Inferior parietal cortex (tissue), 1 donor: Measurements from ENCODE around the gene HOXD13.

ENCODE experiments used
- DNase-seq: peaks from one replicate; pipeline ENCODE4 v3.0.0-alpha.2; 2016; ENCODE audit errors: extremely low spot score

The HOXD13 gene

DNA sequence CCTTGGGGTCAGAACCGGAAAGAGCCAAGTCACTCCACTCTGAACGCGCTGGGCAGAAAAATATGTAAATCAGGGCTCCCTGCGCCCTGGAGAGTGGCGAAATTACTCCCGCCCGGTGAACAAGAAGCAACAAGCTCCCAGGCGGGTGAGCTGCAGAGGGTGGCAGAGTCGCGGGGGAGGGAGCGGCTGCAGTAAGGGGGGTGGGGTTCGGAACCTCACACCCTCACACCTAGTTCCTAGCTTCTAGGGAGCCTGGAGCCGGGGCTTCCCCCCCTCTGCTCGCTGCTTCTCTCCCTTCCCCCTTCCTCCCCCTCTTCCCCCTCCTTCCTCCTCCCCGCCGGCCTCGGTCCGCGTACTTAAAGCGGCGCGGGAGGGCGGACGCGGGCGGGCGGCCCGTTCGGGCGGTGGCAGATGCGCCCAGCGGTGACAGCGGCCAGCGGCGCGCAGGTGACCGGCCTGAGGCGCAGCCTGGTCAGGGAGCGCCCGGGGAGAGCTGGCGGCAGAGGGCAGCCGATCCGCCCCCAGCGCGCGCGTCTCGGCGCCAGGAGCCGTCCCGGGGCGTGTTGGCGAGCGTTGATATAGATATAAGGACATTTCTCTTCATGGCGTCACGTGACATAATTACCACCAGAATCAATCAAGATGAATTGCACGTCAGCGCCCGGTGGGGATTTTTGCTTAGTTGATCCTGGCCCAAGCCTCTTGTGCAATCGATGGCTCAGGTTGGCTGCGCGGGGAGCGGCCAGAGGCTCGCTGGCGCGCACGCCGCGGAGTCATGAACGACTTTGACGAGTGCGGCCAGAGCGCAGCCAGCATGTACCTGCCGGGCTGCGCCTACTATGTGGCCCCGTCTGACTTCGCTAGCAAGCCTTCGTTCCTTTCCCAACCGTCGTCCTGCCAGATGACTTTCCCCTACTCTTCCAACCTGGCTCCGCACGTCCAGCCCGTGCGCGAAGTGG is 14.3 kb downstream of the HOXD13 start, which contains the start of gene HOXD11:
TSS of gene HOXD11 (plus strand) at position 700 of the 959 bp plus-strand sequence. CDS start at position 776, 76 bp downstream.
- no peak for DNase-seq

DNA sequence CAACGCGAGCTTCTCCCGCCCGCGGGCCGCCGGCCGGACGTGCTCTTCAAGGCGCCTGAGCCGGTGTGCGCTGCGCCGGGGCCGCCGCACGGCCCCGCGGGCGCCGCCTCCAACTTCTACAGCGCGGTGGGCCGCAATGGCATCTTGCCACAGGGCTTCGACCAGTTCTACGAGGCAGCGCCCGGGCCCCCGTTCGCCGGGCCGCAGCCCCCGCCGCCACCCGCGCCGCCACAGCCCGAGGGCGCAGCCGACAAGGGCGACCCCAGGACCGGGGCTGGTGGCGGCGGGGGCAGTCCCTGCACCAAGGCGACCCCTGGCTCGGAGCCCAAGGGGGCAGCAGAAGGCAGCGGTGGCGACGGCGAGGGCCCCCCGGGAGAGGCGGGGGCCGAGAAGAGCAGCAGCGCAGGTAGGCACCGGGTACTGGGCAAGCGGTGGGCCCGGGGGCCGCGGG is 15.2 kb downstream of the HOXD13 start:
- no peak for DNase-seq

DNA sequence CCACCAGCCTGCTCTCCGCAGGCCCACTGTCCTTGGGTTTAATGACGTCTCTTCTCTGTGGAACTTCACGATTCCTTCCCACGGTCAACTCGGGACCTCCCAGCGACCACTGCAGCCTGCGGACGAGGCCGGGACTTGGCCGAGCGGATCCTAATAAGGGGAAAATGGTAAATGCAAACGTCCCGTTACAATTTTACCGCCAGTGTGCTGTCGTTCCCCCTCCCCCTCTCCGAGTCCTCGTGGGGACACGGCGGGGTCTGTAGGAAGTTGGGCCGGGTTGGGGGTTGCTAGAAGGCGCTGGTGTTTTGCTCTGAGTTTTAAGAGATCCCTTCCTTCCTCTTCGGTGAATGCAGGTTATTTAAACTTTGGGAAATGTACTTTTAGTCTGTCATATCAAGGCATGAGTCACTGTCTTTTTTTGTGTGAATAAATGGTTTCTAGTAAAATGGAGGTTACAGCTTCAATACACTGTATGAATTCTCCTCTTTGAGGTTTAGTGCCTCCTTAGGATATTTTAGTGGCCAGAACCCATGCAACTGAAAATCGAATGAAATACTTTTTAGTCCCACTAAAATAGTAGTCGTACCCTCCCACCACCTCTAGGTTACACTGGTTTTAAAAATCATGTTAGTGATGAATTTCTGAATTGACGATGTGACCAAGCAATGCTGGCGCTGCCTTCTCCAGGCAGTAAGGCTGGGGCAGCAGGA is 16.8 kb downstream of the HOXD13 start:
- no peak for DNase-seq

DNA sequence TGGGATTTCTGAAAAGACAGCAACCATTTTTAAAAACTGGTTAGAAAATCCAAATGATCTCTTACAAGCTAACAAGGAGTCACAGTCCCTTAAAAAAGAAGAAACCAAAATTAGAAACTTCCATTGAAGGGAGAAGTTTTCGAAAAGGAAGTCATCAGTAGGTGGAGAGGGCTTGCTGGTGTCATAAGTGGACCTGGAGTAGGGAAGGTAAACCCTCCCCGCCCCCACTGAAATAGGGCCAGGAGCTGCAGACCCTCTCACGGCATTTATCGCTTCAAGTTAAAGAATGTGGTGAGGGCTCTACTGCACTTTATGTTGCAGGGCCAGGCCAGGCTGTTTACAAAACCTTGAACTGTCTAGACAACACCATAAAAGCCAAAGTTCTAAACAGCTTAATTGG is 17.4 kb downstream of the HOXD13 start:
- DNase-seq: no peak

DNA sequence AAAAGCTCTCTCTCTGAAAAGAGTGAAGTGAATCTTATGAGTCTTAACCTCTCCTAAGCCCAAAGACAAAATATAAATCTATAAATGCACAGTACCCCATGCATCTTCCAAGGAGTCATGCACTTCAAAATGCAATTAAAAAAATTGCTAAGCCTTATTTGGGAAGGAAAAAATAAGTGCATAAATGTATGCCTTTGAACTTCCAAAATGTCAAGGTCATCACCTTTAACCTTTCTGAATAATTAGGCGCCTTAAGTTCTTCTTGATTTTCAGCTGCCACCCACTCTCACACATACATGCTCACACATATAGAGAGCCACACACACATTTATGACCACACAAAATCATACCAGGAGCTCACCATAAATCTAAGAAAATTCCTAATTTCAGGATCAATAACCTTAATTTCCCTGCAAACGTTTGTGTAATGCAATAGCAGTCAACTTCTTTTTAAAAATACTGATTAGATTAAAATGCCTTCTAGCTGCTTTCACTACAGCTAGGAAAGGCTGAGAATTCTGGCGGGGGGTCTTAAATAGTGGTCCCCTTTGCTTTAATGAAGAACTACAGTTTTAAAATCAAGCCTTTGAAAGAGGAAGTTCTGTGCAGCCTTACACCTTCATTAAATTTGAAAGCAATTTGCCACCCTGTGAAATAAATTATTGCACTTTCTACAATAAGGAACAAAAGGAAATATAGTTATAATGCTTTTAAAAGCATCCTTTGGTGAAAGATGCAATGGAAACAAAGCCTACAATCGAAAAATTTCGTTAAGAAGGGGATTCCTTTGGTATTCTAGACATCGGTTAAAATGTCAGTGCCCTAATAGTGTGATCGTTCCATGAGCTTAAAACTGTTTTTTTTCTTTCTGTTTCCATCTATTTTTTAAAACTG is 18.1 kb downstream of the HOXD13 start:
- DNase-seq: no peak

DNA sequence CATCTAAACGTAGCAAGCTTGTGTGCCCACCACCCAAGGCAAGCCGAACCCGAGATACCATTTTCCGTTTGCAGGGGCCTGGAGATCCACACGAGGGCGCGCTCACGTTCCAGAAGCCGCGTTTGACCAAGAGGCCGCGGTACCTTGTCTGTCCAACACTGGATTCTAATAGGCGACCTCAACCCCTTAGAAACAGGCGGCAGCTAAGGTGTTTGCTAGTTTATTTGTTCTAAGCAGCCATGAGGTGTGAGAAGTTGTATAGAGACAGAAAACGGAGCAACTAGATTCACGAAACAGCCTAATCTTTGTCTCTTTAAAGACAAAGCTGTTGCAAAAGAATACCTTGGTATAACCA is 18.8 kb downstream of the HOXD13 start:
- DNase-seq: no peak

DNA sequence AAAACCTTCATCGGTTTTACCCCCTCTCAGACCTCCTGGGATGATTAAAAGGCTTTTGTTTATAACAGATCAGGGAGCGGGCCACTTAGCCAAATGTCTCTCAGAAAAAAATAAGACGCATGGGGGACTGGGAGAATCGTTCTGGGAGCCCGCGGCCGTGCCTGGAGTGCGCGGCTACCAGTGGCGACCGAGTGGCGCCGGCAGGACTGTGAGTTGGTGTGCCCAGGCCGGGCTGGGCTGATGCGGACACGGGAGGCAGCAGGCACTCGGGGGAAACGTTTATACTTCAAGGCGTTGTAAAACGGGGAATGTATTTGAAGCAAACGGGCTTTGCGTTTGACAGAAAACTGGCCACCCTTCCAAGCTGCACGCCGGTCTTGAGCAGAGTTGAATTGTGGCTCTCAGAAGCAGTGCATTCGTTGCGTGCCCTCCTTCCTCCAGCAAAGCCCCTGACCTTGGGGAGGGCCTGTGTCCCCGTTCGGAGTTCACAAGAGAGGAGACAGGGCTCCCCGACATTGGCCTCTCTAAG is 19.4 kb downstream of the HOXD13 start:
- DNase-seq: no peak

DNA sequence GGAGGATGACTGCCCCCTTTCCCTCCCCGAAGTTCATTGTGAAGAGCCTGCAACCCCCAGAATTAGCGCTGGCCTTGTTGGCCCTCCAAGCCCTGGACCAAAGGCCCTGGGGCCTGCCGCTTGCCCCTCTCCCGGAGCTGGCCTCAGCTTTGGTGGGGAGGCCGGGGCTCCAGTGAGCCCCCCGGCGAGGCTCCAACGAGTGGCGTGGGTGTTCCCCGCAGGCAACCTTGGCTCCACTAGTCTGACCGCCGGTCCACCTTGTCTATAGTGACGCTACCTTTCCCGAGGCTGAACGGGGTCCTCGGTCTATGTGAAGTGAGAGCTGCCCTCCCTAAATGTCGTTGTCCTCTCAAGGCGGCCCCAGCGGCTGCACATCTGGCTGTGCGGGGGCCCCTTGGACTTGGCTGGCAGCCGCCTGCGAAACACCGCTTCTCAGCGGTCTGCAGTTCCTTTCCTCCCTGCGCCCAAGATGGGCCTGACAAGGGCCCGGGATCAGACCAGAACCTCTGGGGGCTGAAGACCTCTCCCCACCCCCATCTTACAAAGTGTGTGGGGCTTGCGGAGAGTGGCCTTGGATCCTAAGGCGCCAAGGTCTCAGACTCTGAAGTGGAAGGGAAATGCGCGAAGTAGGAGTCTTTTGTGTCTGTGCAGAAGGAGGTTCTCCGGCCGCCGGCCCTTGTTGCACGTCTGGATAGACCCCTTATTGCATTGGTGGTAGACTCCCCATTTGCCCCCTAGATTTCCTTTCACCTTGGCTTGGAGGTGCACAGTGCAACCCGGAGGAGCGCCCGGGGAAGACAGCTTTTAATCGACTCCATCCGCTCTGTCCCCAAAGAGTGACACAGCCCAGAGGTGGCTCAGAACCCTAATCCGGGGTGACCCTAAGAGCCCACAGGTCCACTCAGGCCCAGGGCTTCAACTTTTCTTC is 20.1 kb downstream of the HOXD13 start:
- DNase-seq: no peak

DNA sequence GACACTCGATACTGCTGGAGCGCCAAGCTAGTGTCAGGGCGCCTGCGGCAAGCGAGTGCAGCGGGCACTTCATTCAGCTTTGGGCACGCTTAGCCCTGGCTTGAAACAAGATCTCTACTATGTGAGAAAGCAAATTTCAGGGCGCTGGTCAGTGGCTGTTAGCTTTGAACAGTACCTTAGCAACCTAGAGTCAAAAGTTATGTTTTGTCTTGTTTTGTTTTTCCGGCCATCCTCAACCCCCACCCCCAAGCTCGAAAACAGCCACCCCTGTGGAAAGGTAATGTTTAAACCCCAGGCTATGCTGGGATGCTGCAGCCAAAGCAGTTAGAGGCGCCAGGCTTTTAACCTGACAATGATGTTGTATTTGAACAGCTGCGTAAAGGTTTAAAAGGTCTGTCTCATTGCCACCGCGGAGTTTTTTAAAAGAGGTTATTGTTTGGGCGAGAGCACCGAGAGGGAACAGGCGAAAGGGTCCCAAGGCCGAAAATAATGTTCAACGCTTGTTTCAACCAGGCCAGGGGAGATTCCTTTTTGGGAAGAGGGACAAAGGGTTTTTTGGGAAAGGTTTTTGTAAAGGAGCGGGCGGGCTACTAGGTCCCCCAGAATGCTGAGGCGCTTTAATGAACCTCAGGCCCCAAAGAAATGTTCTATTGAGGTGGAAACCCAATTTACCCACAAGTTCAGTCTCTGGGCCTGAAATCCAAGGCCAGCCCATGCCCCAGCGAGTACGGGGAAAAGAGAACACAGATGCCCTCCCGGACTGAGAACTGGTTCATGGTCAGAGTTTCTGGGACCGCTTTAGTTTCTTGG is 21.8 kb downstream of the HOXD13 start:
- DNase-seq: no peak

DNA sequence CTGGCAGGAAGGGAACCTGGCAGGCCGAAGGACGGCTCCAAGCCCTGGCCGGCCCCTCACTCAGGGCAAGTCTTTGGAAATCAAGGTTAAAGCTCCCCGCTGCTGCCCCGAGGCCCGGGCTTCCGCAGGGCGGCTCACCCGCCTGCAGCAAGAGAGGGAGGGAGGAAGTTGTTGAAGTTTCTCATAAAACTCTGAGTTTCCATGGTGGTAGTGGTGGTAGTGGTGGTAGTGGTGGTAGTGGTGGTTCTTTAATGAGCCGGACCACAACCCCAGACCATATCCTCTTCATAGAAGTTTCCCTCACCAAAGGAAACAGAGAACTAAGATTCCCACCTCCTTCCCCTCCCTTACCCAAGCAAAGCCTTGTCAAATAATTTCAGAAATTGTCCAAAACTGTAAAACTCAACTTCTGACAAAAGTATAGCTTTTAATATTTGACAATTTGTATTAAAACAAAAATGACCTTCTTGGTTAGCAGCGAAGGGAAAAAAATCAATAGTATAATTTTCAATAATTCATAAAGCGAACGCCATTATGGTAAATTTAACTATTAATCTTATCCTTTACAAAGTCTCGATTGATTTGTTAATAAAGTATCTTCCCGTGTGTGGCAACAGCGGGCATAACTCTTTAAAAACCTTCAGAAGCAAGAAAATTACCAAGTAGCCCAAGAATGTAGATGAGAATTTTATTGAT is 22.6 kb downstream of the HOXD13 start:
- DNase-seq: no peak

DNA sequence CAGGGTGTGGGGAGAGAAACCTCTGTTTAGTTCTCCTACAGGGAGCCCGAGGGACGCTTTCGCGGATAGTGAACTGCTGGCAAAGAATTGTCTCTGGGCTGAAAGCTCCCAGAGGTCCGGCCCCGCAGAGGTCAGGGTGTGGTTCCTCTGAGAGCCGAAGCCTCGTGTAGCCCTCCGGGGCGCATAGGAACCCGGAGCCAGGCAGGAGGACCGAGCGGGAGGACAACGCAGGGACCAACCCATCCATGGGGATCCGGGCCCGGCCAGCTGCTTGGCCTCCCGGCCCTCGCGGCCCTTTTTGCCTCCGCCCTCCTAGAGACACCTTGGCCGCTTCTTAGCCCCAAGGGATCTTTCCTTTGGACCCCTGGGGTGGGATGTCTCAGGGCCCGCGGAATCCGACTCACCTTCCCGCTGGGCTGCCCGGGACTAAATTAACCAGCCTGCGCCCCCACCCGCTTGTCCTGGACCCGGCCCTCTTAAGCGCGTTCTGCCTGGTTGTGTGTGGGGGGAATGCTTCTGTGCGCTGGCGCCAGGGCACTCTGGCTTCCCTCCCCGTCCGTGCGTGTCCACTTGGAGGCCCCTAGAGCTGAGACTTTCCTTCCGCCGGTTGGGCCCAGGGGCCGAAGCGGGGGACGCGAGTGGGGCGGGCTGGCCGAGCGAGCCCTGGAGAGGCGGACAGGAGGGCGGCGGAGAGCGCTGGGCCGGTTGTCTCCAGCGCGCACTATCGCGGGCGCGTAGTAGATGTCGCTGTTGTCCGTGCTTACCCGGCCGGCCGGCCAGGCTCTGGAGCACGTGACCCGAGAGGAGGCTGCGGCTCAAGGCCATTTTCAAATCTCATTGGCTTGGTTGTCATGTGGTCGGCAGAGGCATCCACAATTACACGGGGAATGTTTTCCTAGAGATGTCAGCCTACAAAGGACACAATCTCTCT is 23.6 kb downstream of the HOXD13 start, which contains the start of gene HOXD10:
TSS of gene HOXD10 (plus strand) at position 896 of the 931 bp plus-strand sequence. CDS start 56 bp downstream, outside the sequence.
- DNase-seq: no peak

DNA sequence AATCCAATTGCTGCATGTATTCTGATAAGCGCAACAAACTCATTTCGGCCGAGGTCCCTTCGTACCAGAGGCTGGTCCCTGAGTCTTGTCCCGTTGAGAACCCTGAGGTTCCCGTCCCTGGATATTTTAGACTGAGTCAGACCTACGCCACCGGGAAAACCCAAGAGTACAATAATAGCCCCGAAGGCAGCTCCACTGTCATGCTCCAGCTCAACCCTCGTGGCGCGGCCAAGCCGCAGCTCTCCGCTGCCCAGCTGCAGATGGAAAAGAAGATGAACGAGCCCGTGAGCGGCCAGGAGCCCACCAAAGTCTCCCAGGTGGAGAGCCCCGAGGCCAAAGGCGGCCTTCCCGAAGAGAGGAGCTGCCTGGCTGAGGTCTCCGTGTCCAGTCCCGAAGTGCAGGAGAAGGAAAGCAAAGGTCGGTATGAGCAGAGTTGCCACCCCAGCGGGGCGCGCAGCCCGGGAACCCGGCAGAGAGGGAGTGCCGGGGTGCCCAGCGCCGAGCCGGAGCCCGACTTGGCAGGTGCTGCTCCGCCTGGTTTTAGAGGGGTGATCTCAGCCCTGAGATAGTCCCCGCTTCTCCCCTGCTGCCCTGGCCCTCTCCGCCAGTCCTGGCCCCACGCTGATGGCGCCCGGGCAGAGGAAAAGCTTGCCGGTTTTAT is 24.8 kb downstream of the HOXD13 start:
- no peak for DNase-seq

DNA sequence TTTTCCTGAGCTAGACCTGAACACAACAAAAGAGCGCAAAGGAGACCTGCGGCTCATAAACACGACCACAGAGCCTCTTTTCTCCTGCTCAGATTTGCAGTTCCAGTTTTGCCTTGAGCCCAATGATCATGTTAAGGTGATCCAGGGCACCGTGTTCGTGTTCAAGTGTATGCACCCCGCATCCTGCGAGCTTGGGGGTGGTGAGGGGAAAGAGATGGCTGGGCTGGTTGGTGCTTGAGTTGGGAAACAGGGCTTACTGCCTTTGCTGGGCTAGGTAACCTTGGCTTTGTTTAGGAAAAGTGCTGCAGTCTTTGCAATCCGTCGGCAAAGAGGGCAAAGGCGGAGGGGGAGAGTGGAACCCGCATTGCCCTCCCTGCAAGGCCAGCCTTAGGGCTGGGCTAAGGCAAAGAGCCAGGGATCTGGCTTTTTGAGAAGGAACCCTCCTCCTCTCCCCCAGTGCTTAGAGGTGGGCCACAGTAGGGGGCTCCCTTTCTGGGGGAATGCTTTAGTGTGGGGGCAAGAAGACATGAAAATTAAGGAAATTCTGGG is 25.4 kb downstream of the HOXD13 start:
- DNase-seq: no peak

DNA sequence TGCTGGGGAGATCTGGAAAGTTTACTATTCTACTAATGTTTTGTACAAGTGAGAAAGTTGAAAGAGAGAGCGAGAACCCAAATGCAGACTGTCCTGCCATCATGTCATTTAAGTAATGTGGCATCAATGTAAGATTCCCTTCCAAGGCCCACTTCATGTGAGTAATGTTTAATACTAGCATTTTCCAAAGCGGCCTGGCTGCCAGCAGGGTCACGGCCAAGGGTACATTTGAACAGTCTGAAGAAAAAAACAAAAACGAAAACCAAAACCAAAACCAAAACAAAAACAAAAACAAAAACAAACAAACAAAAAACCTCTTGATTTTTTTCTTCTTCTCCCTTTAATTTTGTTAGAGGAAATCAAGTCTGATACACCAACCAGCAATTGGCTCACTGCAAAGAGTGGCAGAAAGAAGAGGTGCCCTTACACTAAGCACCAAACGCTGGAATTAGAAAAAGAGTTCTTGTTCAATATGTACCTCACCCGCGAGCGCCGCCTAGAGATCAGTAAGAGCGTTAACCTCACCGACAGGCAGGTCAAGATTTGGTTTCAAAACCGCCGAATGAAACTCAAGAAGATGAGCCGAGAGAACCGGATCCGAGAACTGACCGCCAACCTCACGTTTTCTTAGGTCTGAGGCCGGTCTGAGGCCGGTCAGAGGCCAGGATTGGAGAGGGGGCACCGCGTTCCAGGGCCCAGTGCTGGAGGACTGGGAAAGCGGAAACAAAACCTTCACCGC is 26.2 kb downstream of the HOXD13 start:
- no peak for DNase-seq

DNA sequence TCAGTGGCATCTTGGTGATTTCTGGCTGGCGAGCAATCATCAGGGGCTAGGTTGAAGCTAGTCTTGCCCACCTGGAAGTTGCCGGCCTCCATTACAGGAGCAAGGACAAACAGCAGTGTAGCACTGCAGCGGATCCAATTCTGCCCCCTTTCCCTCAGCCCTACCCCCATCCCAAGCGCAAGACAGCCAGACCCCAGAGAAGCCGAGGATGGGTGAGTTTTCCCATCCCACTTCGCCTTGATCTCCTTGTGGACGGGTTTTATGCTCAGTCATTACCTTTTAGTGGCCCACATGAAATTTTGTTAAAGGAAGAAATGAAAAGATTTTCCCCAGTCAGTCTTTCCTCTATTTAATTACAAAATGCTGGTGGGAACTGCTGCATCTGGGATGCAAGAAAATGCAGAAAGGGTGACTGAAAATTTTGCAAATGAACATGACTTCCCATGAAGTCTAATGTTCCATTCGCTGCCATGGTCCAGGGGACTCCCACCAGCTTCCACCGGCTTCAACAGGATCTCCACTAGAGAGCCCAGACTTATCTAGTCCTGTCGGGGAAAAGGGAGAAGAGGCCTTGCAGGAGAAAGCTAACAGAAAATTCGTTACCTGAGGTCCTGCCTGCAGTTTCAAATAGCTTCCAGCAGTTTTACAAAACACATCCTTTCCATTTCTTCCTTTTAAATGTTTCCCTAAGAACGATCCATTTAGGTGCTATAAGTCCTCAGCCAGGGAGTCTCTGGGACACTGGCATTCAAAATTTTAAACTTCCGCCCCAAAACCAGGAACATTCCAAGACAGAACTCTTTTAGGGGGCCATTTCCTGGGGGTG is 28.1 kb downstream of the HOXD13 start:
- no peak for DNase-seq
